ENCODE results near the gene PPP1R2.

The PPP1R2 gene

GRCh38 chr3:195466251-195466650, 76.9 kb downstream of the PPP1R2 start (continued):
- TF ChIP-seq, protein P1, sequence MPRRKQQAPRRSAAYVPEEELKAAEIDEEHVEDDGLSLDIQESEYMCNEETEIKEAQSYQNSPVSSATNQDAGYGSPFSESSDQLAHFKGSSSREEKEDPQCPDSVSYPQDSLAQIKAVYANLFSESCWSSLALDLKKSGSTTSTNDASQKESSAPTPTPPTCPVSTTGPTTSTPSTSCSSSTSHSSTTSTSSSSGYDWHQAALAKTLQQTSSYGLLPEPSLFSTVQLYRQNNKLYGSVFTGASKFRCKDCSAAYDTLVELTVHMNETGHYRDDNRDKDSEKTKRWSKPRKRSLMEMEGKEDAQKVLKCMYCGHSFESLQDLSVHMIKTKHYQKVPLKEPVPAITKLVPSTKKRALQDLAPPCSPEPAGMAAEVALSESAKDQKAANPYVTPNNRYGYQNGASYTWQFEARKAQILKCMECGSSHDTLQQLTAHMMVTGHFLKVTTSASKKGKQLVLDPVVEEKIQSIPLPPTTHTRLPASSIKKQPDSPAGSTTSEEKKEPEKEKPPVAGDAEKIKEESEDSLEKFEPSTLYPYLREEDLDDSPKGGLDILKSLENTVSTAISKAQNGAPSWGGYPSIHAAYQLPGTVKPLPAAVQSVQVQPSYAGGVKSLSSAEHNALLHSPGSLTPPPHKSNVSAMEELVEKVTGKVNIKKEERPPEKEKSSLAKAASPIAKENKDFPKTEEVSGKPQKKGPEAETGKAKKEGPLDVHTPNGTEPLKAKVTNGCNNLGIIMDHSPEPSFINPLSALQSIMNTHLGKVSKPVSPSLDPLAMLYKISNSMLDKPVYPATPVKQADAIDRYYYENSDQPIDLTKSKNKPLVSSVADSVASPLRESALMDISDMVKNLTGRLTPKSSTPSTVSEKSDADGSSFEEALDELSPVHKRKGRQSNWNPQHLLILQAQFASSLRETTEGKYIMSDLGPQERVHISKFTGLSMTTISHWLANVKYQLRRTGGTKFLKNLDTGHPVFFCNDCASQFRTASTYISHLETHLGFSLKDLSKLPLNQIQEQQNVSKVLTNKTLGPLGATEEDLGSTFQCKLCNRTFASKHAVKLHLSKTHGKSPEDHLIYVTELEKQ (tag by site-specific recombination; IDR thresholded peaks at IDR 0.05; ENCODE audit: borderline replicate concordance), result no peak
- TF ChIP-seq ZNF621 (tag by site-specific recombination; IDR thresholded peaks at IDR 0.05) (no peak), ZNF48 (tag by site-specific recombination; IDR thresholded peaks at IDR 0.05) (no peak), ZNF404 (tag by site-specific recombination; IDR thresholded peaks at IDR 0.05) (no peak), ZNF133 (tag by site-specific recombination; IDR thresholded peaks at IDR 0.05) (no peak), OSR2 (tag by site-specific recombination; IDR thresholded peaks at IDR 0.05) (no peak), WT1 (tag by site-specific recombination; IDR thresholded peaks at IDR 0.05) (no peak), HOXC10 (CRISPR knock-in tag; IDR thresholded peaks at IDR 0.05) (no peak)
